Measurements from ENCODE around the gene BORCS5. TPM values are rescaled to one million over a fixed set of nuclear protein-coding genes. Genes with fewer than 3 reads are reported as not detected.

Gene BORCS5
- total and polyA plus RNA-seq, 4 donors = 13.3 to 28.1 (median 14.4) TPM

DNA sequence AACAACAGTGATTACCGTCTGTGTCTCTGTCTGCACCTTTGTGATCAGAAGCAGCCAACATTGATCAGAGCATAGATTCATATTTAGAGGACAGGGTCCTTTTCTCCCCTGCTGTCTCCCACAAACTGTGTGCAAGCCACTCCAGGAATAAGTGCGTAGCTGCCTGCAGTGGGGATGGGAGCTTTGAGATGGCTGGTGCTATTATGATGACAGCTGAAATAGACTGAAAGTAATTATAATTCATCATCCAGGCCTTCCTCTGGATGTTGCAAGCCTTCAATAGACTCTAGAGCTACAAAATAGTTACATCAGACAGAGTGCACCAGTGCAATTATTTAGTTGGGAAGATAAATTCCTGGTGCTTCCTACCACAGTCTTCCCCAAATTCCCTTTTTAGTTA is 68.1 kb downstream of the BORCS5 start:
- H3K4me3 ChIP-seq (ENCODE audit: low read depth, low read length) = no peak overlapping the region
- H3K27me3 ChIP-seq (ENCODE audit: control insufficient read depth, insufficient read depth, low read length) = no peaks in the 10 kb centered on the region
- DNase-seq (ENCODE audit: low read depth in 4 of 6, low spot score in 6 of 6) = no peak
- no peaks in the 10 kb centered on the region for H3K4me1 ChIP-seq (ENCODE audit: control insufficient read depth, insufficient read depth, low read length)
- no peaks in the 10 kb centered on the region for H3K36me3 ChIP-seq (ENCODE audit: control insufficient read depth, insufficient read depth, low read length)
- H3K9me3 ChIP-seq (ENCODE audit: control insufficient read depth, insufficient read depth, low read length) = peaks cover 5% of the 10 kb centered on the region
- 100% methylated on average over 1 of the region's 2 CpGs for WGBS (ENCODE audit: insufficient coverage)
- H3K27ac ChIP-seq (ENCODE audit: low read depth, low read length) = no peak overlapping the region

DNA sequence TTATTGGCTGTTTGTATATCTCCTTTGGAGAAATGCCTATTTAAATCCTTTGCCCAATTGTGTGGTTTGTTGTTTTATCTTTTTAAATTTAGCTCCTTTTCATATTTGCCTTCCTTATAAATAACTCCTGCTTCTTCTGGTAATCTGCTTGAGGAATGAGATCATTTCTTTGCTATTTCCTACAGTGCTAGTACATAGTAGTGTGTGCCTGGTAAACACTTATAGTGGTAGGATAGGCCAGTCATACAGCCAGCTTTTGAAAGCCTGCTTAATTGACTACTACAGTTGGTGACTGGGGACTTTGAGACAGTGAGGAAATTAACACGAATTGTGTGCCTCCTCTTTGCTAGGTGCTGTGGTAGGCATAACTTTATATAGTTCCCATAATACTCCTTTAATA is 68.7 kb downstream of the BORCS5 start:
- Histone ChIP-seq H3K4me1 (ENCODE audit: control insufficient read depth, insufficient read depth, low read length) (no peaks in the 10 kb centered on the region), H3K4me3 (ENCODE audit: low read depth, low read length) (no peak overlapping the region), H3K36me3 (ENCODE audit: control insufficient read depth, insufficient read depth, low read length) (no peaks in the 10 kb centered on the region), H3K27ac (ENCODE audit: low read depth, low read length) (no peak overlapping the region), H3K9me3 (ENCODE audit: control insufficient read depth, insufficient read depth, low read length) (peaks cover 5% of the 10 kb centered on the region), H3K27me3 (ENCODE audit: control insufficient read depth, insufficient read depth, low read length) (no peaks in the 10 kb centered on the region)
- WGBS (ENCODE audit: insufficient coverage) = no CpG with 5 or more reads among the region's 1 CpG
- no peak for DNase-seq (ENCODE audit: low read depth in 4 of 6, low spot score in 6 of 6)

DNA sequence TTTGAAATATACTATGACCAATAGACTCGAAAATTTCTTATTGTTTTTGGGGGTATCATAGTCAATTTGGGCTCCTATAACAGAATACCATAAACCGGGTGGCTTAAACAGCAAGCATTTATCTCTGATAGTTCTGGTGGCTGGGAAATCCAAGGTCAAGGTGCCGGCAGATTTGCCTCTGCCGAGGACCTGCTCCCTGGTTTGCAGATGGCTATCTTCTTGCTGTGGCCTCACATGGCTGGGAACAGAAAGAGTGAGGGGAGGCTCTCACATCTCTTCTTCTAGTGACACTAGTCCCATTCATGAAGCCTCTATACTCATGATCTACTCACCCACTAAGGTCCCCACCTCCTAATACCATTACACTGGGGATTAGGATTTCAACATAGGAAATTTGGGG is 70.7 kb downstream of the BORCS5 start:
- Histone ChIP-seq H3K27me3 (ENCODE audit: control insufficient read depth, insufficient read depth, low read length) (no peaks in the 10 kb centered on the region), H3K4me1 (ENCODE audit: control insufficient read depth, insufficient read depth, low read length) (no peaks in the 10 kb centered on the region), H3K4me3 (ENCODE audit: low read depth, low read length) (no peak overlapping the region), H3K36me3 (ENCODE audit: control insufficient read depth, insufficient read depth, low read length) (no peaks in the 10 kb centered on the region), H3K27ac (ENCODE audit: low read depth, low read length) (no peak overlapping the region), H3K9me3 (ENCODE audit: control insufficient read depth, insufficient read depth, low read length) (peaks cover 5% of the 10 kb centered on the region)
- 100% methylated on average over 3 of the region's 4 CpGs for WGBS (ENCODE audit: insufficient coverage)
- no peak for DNase-seq (ENCODE audit: low read depth in 4 of 6, low spot score in 6 of 6)

DNA sequence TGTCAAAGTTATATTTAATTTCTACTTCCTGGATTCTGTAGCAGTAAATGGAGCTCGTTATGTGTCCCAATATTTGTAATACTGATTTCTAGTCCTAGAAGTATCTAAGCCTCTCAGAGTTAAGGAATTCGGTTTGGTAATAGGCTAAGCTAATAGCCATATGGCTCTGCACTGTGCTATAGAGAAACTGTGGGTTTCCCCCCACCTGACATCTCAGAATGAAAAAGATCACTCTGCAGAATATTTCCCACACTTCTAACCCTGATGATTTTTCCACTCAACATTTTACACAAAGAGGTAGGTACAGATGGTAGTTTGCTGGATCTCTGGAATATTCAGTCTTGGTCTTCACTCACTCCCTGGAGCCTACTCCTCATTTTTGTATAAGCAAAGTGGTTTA is 71.2 kb downstream of the BORCS5 start:
- Histone ChIP-seq H3K4me1 (ENCODE audit: control insufficient read depth, insufficient read depth, low read length) (no peaks in the 10 kb centered on the region), H3K27me3 (ENCODE audit: control insufficient read depth, insufficient read depth, low read length) (no peaks in the 10 kb centered on the region), H3K27ac (ENCODE audit: low read depth, low read length) (no peak overlapping the region), H3K9me3 (ENCODE audit: control insufficient read depth, insufficient read depth, low read length) (peaks cover 5% of the 10 kb centered on the region), H3K36me3 (ENCODE audit: control insufficient read depth, insufficient read depth, low read length) (no peaks in the 10 kb centered on the region), H3K4me3 (ENCODE audit: low read depth, low read length) (no peak overlapping the region)
- no CpG with 5 or more reads among the region's 2 CpGs for WGBS (ENCODE audit: insufficient coverage)
- no peak for DNase-seq (ENCODE audit: low read depth in 4 of 6, low spot score in 6 of 6)

DNA sequence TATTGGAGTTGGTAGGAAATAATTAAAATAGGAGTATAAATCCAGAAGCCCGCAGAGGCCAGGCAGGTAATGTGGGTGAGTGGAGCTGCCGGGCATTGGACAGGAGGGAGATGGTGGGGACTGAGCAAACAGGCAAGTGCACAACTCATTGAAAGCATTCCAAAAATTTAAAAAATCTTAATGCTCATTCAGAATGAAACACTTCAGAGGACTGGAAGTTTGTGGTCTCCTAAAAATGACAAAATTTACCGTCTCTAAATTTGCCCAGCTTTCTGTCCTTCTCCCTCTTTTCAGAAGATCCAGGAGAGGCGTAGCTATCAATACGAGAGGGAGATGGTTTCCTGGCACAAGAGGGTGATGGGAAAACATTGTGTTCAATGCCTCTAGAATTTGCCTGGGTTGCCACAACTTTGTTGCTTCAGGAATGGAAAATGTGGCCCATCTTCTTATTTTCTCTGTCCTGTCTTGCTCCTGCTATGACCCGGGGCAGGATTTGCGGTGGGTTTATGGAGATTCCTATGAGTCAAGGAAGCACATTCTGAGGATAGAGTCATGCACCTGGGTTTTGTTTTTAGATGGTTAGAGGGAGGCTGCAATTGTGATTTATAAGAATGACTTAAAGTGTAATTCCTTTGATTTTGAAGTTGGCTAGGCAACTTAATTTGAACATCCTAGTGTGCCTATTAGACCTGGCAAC is 72.2 kb downstream of the BORCS5 start:
- no peak overlapping the region for H3K4me3 ChIP-seq (ENCODE audit: low read depth, low read length)
- 100% methylated on average over 1 of the region's 7 CpGs for whole genome bisulfite sequencing (ENCODE audit: insufficient coverage)
- peaks cover 2% of the 10 kb centered on the region for H3K9me3 ChIP-seq (ENCODE audit: control insufficient read depth, insufficient read depth, low read length)
- no peak overlapping the region for H3K27ac ChIP-seq (ENCODE audit: low read depth, low read length)
- no peak for DNase-seq (ENCODE audit: low read depth in 4 of 6, low spot score in 6 of 6)
- no peaks in the 10 kb centered on the region for H3K36me3 ChIP-seq (ENCODE audit: control insufficient read depth, insufficient read depth, low read length)
- no peaks in the 10 kb centered on the region for H3K27me3 ChIP-seq (ENCODE audit: control insufficient read depth, insufficient read depth, low read length)
- H3K4me1 ChIP-seq (ENCODE audit: control insufficient read depth, insufficient read depth, low read length) = no peaks in the 10 kb centered on the region

DNA sequence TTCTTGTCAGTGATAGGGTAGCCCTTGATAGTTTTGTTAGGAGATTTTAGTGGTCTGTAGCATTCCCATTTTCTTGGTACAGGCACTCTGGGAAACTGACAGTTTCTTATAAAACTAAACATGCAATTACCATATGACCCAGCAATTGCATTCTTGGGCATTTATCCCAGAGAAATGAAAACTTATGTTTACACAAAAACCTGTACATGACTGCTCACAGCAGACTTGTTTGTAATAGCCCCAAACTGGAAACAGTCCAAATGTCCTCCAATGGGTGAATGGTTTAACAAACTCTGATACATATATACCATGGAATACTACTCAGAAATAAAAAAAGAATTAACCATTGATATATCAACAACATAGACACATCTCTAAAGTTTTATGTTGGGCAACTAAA is 75.5 kb downstream of the BORCS5 start:
- Histone ChIP-seq H3K27ac (ENCODE audit: low read depth, low read length) (no peak overlapping the region), H3K4me3 (ENCODE audit: low read depth, low read length) (no peak overlapping the region), H3K9me3 (ENCODE audit: control insufficient read depth, insufficient read depth, low read length) (no peaks in the 10 kb centered on the region), H3K36me3 (ENCODE audit: control insufficient read depth, insufficient read depth, low read length) (no peaks in the 10 kb centered on the region), H3K4me1 (ENCODE audit: control insufficient read depth, insufficient read depth, low read length) (no peaks in the 10 kb centered on the region), H3K27me3 (ENCODE audit: control insufficient read depth, insufficient read depth, low read length) (no peaks in the 10 kb centered on the region)
- no peak for DNase-seq (ENCODE audit: low read depth in 4 of 6, low spot score in 6 of 6)

DNA sequence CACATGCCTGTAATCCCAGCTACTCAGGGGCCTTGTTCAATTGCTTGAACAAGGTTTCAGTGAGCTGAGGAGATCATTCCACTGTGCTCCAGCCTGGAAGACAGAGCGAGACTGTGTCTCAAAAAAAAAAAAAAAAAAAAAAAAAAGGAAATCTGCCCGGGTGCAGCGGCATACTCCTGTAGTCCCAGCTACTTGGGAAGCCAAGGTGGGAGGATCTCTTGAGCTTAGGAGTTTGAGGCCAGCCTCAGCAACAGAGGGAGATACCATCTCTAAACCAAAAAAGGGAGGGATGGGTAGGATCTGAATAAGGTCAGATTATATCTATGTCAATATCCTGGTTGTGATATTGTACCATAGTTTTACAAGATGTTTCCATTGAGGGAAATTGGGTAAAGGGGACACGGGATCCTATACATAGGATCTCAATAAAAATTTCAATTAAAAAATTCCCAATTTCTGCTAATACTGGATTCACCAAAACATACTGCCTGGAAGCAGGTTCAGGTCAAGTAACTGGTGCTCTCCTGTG is 76.4 kb downstream of the BORCS5 start:
- Histone ChIP-seq H3K27me3 (ENCODE audit: control insufficient read depth, insufficient read depth, low read length) (no peaks in the 10 kb centered on the region), H3K9me3 (ENCODE audit: control insufficient read depth, insufficient read depth, low read length) (no peaks in the 10 kb centered on the region), H3K4me1 (ENCODE audit: control insufficient read depth, insufficient read depth, low read length) (no peaks in the 10 kb centered on the region), H3K36me3 (ENCODE audit: control insufficient read depth, insufficient read depth, low read length) (no peaks in the 10 kb centered on the region), H3K27ac (ENCODE audit: low read depth, low read length) (no peak overlapping the region), H3K4me3 (ENCODE audit: low read depth, low read length) (no peak overlapping the region)
- WGBS (ENCODE audit: insufficient coverage) = no CpG with 5 or more reads among the region's 4 CpGs
- DNase-seq (ENCODE audit: low read depth in 4 of 6, low spot score in 6 of 6) = no peak

DNA sequence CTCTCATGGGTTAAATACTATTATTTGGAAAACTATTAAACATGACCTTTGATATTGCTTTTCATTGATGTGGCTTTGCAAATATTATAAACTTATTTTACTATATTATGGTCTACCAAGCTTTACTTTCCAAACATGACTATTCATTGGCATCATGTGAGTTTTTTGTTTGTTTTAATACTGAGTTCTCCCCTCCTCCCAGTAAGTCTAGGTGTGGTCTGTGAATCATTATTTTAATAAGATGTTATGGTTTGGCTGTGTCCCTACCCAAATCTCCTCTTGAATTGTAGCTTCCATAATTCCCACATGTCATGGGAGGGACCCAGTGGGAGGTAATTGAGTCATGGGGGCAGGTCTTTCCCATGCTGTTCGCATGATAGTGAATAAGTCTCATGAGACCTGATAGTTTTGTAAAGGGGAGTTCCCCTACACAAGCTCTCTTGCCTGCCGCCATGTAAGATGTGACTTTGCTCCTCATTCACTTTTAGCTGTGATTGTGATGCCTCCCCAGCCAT is 80.0 kb downstream of the BORCS5 start:
- H3K27ac ChIP-seq (ENCODE audit: low read depth, low read length) = no peak overlapping the region
- no peaks in the 10 kb centered on the region for H3K36me3 ChIP-seq (ENCODE audit: control insufficient read depth, insufficient read depth, low read length)
- H3K4me1 ChIP-seq (ENCODE audit: control insufficient read depth, insufficient read depth, low read length) = no peaks in the 10 kb centered on the region
- H3K9me3 ChIP-seq (ENCODE audit: control insufficient read depth, insufficient read depth, low read length) = no peaks in the 10 kb centered on the region
- DNase-seq (ENCODE audit: low read depth in 4 of 6, low spot score in 6 of 6) = no peak
- H3K4me3 ChIP-seq (ENCODE audit: low read depth, low read length) = no peak overlapping the region
- no peaks in the 10 kb centered on the region for H3K27me3 ChIP-seq (ENCODE audit: control insufficient read depth, insufficient read depth, low read length)
- WGBS (ENCODE audit: insufficient coverage) = no CpG with 5 or more reads among the region's 2 CpGs

DNA sequence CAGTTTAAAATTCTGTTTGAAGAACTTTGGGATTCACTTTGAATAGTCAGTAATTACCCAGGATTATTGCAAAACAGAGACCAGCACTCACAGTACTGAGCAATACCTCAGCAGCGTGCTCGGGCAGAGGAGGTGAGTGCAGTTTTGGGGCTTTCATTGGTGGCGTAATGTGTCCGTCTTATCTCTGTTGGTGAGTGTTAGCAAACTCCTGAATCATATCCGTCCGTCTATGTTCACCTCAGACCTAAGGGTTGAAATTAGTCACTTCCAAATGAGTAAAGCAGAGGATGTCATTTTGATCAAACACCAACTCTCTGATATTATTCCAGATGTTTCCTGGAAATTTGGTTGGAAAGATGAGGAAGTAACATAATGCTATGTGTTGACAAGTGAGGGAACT is 82.8 kb downstream of the BORCS5 start:
- no peaks in the 10 kb centered on the region for H3K9me3 ChIP-seq (ENCODE audit: control insufficient read depth, insufficient read depth, low read length)
- WGBS (ENCODE audit: insufficient coverage) = 92% methylated on average over 2 of the region's 6 CpGs
- no peaks in the 10 kb centered on the region for H3K27me3 ChIP-seq (ENCODE audit: control insufficient read depth, insufficient read depth, low read length)
- DNase-seq (ENCODE audit: low read depth in 4 of 6, low spot score in 6 of 6) = no peak
- no peak overlapping the region for H3K4me3 ChIP-seq (ENCODE audit: low read depth, low read length)
- peaks cover 7% of the 10 kb centered on the region for H3K4me1 ChIP-seq (ENCODE audit: control insufficient read depth, insufficient read depth, low read length)
- H3K36me3 ChIP-seq (ENCODE audit: control insufficient read depth, insufficient read depth, low read length) = no peaks in the 10 kb centered on the region
- no peak overlapping the region for H3K27ac ChIP-seq (ENCODE audit: low read depth, low read length)

DNA sequence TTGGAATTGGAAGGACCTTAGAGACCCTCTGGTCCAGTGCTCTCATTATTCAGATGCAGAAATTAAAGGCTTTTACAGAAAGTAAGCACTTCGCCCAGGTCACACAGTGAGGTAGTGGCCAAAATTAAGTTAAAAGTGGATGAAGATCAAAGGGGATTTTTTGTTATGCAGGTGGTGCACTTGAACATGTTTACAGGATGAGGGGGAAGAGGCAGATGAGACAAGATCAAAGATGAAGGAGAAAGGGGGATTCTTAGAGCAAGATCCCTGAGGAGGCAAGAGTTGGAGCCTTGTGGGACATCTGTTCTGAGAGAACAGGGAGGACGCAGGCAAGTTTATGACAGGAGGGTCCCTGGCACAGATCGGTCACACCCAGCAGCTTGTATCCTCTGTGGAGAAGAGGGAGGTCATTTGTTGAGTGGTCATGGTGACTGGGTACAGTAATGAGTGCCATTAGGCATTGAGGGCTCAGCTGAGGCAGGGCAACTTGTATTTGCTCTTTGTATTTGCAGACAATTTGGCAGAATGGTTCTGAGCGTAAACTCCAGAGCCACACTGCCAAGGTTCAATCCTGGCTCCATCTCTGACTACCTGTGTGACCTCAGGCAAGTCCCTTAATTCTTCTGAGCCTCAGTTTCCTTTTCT is 84.0 kb downstream of the BORCS5 start:
- H3K27me3 ChIP-seq (ENCODE audit: control insufficient read depth, insufficient read depth, low read length) = no peaks in the 10 kb centered on the region
- no peaks in the 10 kb centered on the region for H3K36me3 ChIP-seq (ENCODE audit: control insufficient read depth, insufficient read depth, low read length)
- no peaks in the 10 kb centered on the region for H3K9me3 ChIP-seq (ENCODE audit: control insufficient read depth, insufficient read depth, low read length)
- WGBS (ENCODE audit: insufficient coverage) = 82% methylated on average over 4 of the region's 4 CpGs
- H3K27ac ChIP-seq (ENCODE audit: low read depth, low read length) = no peak overlapping the region
- H3K4me1 ChIP-seq (ENCODE audit: control insufficient read depth, insufficient read depth, low read length) = peaks cover 7% of the 10 kb centered on the region
- DNase-seq (ENCODE audit: low read depth in 4 of 6, low spot score in 6 of 6) = no peak
- H3K4me3 ChIP-seq (ENCODE audit: low read depth, low read length) = no peak overlapping the region

Data from spinal cord (tissue), 10 donors.